GM19239 (cell line): Measurements from ENCODE around the gene CDC73.

Experiments used
- DNase-seq: peaks from one replicate; pipeline ENCODE4 v3.0.0; 2011; ENCODE audit warnings: low spot score; ENCODE audit not compliant: insufficient read length
- FAIRE-seq: peaks from 2 replicates; lab custom pipeline; 2011; peaks lifted over from hg19 to GRCh38; lab: Jason Lieb, UNC

CDC73 gene

DNA sequence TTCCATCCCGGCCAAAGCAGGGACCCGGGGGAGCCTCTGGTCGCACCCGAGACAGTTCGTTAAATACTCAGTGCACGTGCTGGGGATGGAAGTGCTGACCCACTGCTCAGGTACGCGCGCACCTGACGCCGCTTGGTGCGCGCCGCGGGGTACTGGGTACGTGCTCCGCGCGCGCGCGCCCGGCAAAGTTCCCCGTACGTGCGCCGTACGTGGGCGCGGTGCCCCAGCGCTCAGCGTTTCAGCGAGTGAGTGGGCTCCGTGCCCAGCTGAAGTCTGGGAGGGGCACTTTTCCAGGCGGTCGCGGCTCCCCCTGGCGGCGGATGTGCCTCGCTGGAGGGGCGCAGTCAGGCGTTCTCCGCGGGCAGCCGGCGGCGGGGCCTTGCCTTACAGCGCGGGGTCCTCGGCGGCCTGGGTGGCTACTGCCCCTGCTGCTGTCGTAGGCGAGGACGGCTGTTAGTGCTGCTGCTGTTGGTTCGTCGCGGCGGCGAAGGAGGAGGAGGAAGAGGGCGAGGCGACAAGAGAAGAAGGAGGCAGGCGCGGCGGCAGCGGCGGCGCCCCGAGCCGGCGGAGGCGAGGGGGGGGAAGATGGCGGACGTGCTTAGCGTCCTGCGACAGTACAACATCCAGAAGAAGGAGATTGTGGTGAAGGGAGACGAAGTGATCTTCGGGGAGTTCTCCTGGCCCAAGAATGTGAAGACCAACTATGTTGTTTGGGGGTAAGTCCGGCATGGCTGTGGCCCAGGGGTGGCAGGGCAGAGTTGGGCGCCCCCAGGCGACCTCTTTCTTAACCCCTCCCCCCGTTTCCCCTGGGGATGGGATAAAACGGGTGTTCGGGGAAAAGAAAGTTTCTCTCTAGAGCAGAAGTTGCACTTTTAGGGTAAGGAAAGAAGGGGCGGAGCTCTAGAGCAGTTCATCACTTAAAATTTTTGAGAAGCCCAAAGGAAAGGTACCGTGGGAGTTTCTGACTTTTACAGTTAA lies at the start of gene CDC73:
TSS of gene CDC73 (plus strand) at position 416 of the 978 bp plus-strand sequence. CDS start at position 586, 170 bp downstream.
- DNase-seq: peak; percentile 79
- FAIRE-seq: peak; percentile 95

- DNase-seq (no peak), FAIRE-seq (no peak)
Observed at GRCh38 chr1:193077991-193078390, 43.8 kb upstream of the CDC73 start.

- DNase-seq (no peak), FAIRE-seq (no peak)
Observed at GRCh38 chr1:193079187-193079586, 42.6 kb upstream of the CDC73 start.

GRCh38 chr1:193083365-193084088 lies 38.3 kb upstream of the CDC73 start:
- no peak for FAIRE-seq
- no peak for DNase-seq

DNA sequence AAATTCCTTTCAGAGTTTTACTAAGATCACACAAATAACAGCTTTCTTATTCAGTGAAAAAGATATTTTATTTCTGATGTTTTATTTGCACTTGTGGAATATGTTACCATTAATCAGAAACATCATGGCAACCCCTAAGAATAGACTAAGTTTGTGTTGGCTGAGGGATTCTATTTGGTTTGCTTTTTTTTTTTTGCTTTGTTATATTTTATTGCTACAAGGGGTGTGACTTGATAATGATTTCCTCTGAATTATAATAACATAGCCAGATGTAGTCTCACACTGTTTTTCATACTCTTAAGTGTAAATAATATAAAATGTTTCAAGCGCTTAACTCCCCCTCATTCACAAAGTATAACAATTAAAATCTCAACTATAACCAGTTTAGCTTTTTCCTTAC lies 36.6 kb upstream of the CDC73 start:
- DNase-seq (no peak), FAIRE-seq (peak; percentile 48)

DNA sequence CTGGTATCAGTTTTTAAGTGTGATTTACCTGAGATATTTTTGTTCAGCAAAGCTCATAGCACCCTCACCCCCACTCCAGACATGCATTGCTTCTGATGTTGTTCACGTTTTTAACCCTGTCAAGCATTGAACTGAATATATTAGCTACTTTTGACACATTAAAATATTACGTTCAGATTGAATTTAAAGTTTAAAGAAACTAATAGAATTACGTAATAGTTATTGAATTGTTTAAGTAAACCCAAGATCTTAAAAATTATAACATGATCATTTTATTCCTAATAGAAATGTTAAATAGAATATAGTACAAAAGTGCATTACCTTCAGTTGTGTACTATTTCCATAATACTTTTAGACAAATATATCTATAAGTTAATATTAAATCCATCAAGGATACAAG lies 35.5 kb upstream of the CDC73 start:
- FAIRE-seq (no peak), DNase-seq (no peak)

DNA sequence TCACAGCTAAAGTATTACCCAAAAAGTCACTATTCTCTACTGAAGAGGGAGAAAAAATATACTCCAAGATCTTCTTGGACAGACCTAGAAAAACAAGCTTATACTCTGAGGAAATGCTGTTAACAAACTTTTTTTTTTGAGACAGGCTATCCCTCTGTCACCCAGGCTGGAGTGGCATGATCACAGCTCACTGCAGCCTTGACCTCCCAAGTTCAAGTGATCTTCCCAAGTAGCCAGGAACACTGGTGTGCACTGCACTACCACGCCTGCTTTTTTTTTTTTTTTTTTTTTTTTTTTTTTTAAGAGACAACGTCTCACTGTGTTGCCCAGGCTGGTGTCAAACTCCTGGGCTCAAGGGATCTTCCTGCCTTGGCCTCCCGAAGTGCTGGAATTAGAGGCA lies 33.9 kb upstream of the CDC73 start:
- FAIRE-seq (no peak), DNase-seq (no peak)

DNA sequence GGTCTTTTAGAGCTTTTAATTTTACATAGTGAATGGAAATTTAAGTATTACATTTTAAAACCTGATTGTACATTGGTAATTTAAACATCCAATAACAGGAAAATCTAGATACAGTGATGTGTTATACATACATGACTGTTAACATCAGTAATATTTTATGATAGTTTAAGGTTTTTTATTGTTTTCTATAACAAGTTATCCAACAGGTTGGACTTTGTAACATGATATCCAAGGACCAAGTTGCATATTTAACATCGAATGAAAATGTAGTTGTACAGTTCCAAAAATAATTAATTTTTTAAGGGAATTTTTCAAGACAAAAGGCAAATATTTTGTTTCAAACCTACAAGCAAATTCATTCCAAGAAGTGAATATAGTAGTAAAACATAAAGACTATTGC lies 31.0 kb upstream of the CDC73 start:
- no peak for FAIRE-seq
- DNase-seq: no peak

- no peak for FAIRE-seq
Observed at GRCh38 chr1:193094112-193094511, 27.7 kb upstream of the CDC73 start.

GRCh38 chr1:193102662-193103061 lies 19.2 kb upstream of the CDC73 start:
- DNase-seq: no peak
- no peak for FAIRE-seq

More at GRCh38 chr1:193094112-193094511, 27.7 kb upstream of the CDC73 start:
- DNase-seq: no peak

- DNase-seq: no peak
- no peak for FAIRE-seq
Observed at GRCh38 chr1:193103759-193104501, 17.9 kb upstream of the CDC73 start.

DNA sequence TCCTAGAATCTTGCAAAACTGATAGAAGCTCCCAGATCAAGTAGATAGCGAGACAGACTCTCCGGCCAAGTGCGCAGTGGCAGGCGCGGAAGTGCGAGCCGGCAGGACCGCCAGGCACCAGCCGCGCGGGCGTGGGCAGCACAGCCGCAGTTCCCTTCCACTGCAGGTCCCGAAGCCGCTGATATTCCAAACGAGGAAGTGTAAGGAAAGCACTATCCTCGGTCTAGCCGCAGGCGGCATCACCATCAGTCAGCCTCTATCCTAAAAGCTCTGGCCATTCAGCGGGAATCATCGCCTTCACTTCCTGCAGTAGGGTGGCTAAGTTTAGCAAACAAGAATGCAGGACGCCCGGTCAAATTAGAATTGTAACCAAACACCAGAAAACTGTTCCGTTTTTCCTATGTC lies 17.3 kb upstream of the CDC73 start:
- FAIRE-seq: peak; percentile 59
- no peak for DNase-seq

GRCh38 chr1:193104907-193105820 lies 16.7 kb upstream of the CDC73 start, which contains the start of gene GLRX2:
Gene GLRX2, minus strand, starts transcription at chr1:193105414. Its CDS starts 32 bp downstream, at chr1:193105382.
- peak; percentile 83 for DNase-seq
- peak; percentile 59 for FAIRE-seq

DNA sequence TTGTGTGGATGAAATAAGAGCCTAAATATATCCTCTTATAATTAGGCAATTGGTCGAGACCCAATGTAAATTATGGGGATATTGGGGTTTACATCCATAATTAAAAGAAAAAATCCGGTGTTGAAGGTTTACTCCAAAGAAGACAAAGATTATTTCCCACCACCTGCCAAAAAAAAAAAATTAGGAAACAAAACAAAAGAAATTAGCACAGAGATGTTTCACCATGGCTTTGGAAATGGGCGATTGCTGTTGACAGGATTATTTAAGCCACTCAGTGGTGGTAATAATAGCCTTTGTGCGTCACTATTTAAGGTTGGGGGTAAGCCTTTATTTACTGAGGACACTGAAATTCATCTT lies 16.0 kb upstream of the CDC73 start:
- DNase-seq (no peak), FAIRE-seq (no peak)

GRCh38 chr1:193108471-193108870 lies 13.4 kb upstream of the CDC73 start:
- FAIRE-seq (no peak), DNase-seq (no peak)

DNA sequence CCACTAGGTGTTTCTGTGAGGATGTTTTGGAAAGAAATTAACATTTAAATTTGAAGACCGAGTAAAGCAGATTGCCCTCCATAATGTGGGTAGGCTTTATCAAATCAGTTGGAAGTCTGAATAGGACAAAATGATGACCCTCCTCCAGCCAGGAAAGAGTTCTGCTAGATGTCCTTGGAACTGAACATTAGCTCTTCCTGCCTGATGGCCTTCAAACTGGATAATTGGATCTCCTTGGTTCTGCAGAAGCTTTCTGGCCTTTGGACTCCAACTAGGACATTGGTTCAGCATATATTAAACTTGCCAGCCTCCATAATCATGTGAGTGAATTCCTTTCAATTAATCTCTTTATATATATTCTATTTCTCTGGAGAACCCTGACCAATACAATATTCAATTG lies 12.2 kb upstream of the CDC73 start:
- DNase-seq: no peak
- no peak for FAIRE-seq

DNA sequence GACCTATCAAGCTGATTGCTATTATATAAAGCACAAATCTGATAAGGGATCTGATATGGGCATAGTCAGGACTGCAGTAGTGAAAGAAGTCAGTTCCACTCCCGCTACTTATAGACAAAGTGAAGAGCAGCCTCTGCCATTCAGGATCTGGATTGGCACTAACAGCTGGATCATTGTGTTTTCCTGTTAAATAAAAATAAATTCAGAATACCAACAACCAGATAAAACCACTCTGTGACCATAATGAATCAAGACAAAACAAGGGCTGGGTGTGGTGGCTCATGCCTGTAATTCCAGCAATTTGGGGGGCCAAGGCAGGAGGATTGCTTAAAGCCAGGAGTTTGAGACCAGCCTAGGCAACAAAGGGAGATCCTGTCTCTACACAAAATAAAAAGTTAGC lies 11.6 kb upstream of the CDC73 start:
- no peak for FAIRE-seq
- no peak for DNase-seq

DNA sequence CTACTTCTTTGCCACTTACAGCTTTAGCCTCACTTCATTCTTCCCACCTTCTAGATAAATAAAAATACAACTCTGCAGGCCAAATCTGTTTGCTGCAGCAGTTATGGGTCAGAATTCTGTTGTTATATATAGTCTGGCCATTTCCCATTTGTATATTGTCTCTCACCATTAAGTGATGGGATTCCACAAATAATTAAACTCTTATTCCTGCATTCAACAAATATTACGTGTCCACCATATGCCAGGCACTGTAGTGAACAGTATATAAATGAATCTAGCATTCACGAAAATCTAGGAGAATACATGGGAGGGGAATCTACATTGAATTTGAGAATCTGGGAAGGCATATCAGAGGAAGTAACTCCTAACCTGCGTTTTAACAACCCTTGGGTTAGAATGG lies 11.0 kb upstream of the CDC73 start:
- FAIRE-seq (no peak), DNase-seq (no peak)

- DNase-seq (no peak), FAIRE-seq (no peak)
Observed at GRCh38 chr1:193111641-193112090, 10.2 kb upstream of the CDC73 start.
